CD4-positive, alpha-beta T cell treated with Interleukin-21 for 1 hour (primary cell): Measurements from ENCODE around the gene ARHGAP4.

Source experiments
- DNase-seq: peaks from one replicate; pipeline ENCODE4 v3.0.0-alpha.2; 2020

Gene ARHGAP4

DNA sequence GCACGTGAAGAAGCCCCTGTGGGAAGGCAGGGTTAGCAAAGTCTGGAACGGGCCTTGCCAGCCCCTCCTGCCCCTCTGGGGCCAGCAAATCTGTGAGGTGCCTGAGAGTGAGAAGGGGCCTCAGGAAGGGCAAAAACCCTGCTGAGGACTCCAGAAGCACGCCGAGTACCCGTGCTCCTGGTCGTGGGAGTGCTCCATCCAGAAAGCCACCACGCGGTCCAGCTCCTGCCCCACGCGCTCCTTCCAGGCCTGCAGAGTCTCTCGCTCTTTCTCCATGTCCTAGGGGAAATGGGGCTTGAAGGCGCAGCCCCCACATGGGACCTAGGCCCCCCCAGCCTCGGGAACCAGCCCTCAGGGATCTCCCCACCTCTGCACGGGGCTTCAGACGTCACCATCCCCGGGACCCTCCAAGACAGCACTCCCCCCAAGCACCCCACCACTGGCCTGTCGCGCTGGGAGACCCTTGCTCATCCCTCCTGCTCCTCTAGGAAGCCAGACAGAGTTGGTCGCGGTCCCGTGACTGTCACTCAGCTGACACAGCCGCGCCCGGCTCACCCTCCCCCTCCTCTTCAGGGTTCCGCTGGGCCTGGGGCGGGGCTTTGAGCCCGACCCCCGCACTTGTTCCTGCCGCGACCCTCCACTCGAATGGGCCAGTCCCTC is 18.2 kb upstream of the ARHGAP4 start, which contains the start of gene RENBP:
TSS of gene RENBP (minus strand) at position 504 of the 660 bp plus-strand sequence. CDS start at position 471, 33 bp downstream.
- DNase-seq = peak; percentile 42

- DNase-seq = no peak
Measured at GRCh38 chrX:153941336-153942252, 15.5 kb upstream of the ARHGAP4 start.

DNA sequence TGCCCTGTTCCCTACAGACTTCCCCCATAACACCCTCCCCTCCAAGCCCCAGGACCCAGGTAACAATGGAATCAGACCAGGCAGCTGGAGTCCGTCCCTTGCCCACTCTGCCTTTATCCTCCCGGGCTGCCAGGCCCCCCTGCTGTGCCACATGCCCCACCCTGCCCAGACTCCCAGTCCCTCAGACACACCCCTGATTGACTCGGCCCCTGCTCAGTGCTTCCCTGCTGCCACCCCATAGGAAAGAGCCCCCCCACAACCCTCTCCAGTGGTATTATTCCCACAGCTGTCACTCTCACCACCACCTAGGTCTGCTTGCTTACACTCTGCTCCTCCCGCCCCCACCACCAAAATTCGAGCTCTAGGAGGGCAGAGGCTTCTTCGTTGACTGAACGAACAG is 13.5 kb upstream of the ARHGAP4 start:
- DNase-seq = no peak

DNA sequence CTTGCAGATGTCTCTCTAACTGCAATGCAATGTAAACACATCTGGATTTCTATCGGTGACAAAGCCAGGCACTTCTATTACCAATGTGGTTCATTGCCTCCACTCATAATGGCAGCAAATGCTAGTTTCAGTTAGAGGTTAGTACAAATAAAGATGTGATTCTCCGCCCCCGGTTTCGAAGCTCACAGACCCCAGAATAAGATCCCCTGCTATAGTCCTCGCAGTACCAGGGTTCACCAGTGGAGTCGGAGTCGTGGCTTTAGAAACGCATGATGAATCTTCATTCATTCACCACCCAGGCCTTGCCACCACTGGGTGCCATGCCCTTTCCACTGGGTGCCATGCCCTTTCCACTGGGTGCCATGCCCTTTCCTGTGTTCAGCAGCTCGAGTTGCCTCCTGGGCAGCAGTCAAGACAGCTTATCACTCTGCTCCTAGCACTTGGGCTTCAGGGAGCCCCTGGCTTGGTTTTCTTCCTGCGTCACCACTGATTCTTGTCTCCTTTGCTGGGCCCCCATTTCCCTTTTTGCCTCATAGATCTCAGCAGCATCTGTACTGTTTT is 12.2 kb upstream of the ARHGAP4 start:
- DNase-seq = no peak

- DNase-seq = no peak
Measured at GRCh38 chrX:153937056-153937455, 11.0 kb upstream of the ARHGAP4 start.

GRCh38 chrX:153935326-153935851 is 9.3 kb upstream of the ARHGAP4 start:
- no peak for DNase-seq

GRCh38 chrX:153934762-153935325 is 8.8 kb upstream of the ARHGAP4 start, which contains the start of gene NAA10:
Gene NAA10, minus strand, starts transcription at chrX:153935037. Its CDS starts 133 bp downstream, at chrX:153934904.
- DNase-seq = peak; percentile 74

- DNase-seq = no peak
Measured at GRCh38 chrX:153934148-153934761, 8.2 kb upstream of the ARHGAP4 start.

DNA sequence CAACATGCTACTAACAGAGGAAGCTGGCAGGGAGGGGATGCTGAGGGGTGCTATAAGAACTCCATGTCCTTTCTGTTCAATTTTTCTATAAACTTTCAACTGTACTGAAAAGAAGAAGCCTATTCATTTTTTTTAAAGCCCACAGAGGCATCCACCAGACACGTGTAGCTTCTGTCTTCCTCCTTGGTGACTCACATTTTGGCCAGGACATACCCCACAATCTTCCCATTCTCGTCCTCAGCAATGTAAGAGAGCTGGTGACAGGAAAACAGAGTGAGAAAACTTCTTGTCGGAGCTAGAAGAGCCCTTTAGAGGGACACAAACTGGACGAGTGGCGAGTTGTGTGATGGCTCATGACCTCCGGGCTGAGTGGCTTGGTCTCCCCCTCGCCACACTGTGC is 7.7 kb upstream of the ARHGAP4 start:
- DNase-seq = no peak

- DNase-seq = no peak
Measured at GRCh38 chrX:153932220-153932915, 6.3 kb upstream of the ARHGAP4 start.

DNA sequence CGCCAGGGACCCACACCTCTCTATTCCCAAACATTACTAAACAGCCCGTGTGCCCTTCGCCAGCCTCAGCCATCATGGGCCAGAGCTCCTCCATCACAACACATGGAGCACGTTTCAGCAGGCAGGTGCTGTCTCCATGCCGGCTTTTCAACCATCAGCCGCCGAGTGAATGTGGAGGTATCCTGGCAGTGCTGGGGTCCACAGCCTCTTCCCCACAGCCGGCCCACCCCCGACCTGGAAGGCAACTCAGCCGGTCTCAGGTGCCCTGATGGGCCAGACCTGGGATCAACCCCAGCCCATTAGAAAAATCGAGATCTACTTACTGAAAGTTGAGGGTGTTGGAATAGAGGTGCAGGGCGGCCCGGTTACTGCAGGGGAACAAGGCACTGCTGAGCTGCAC is 5.7 kb upstream of the ARHGAP4 start:
- no peak for DNase-seq

- DNase-seq = no peak
Measured at GRCh38 chrX:153931151-153931550, 5.1 kb upstream of the ARHGAP4 start.

DNA sequence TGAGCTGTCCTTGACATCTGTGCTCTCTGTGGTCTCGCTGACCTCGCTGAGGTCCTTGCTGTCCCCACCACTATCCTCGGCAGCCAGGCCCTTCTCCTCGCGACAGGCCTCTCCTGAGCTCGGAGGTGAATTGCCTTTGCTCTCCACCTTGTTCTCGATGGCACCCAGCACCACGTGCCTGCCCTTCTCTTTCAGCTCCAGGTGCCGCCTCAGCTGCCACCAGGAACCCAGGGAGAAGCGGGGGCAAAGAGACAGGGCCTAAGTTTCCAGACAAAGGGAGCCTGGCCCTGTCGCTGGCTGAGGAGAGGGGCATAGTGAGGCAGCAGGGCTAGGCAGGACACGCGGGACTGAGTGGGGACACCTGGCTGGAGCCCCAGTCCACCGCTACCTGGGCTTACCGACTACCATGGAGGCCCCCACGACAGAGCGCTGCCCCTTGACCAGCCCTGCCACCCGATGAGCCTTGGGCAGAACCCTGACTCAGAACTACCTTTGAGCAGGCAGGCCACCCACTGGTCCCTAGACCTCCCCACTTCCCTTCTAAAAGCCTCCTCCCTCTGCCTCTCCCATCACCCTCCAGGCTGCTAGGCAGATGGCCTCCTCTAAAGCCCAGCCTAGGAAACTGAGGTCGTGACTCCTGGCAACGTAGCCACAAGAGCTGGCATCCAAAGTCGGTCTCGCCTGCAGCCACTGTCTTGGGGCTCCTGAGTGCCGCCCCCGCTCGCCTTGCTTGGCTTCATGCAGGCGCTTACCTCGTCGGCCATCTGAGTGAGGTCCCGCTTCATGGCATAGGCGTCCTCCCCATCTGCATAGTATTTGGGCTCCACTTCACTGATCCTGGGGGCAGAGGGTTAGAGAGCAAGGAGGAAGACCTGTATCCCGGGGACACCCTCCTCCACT is 4.2 kb upstream of the ARHGAP4 start:
- DNase-seq = no peak

- DNase-seq = no peak
Measured at GRCh38 chrX:153929576-153929975, 3.5 kb upstream of the ARHGAP4 start.

- no peak for DNase-seq
Measured at GRCh38 chrX:153928846-153929245, 2.8 kb upstream of the ARHGAP4 start.

DNA sequence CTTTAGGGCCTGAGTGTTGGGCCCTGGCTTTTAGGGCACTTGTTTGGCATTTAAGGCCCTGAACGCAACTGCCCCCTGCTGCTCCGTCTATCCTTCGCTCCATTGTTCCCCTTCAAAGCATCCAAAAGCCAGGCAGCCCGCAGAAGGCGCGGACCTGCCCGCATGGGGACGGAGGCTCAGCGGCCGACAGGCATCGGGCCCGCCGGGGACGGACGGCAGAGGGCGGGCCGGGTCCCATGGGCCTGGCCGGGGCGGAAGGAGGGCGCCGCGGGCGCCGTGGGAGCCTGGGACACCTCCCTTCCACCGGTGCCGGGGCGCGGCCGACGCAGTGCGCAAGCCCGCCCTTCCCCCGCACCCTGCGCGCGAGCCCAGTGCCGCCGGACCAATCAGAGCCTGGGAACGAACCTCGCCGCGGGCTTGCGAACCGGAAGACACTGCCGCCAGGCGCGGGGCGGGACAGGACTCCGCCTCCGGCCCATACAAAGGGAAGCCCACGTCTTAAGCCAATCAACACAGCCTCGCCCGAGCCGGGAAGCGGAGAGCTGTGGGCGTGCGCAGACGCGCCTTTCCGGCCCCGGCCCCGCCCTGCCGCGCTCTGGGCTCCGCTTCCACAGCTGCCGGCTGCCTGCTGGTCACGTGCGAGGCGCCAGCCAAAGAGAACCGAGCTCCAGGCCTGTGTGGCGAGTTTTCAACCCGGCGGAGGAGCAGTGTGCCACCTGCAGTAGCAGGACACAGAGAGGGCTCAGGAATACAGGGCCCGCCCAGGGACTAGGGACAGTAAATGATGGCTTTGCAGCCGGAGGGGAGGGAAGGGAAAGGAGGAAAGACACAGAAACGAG is 2.1 kb upstream of the ARHGAP4 start:
- DNase-seq = peak; percentile 96

GRCh38 chrX:153927672-153927921 is 1.5 kb upstream of the ARHGAP4 start:
- no peak for DNase-seq

DNA sequence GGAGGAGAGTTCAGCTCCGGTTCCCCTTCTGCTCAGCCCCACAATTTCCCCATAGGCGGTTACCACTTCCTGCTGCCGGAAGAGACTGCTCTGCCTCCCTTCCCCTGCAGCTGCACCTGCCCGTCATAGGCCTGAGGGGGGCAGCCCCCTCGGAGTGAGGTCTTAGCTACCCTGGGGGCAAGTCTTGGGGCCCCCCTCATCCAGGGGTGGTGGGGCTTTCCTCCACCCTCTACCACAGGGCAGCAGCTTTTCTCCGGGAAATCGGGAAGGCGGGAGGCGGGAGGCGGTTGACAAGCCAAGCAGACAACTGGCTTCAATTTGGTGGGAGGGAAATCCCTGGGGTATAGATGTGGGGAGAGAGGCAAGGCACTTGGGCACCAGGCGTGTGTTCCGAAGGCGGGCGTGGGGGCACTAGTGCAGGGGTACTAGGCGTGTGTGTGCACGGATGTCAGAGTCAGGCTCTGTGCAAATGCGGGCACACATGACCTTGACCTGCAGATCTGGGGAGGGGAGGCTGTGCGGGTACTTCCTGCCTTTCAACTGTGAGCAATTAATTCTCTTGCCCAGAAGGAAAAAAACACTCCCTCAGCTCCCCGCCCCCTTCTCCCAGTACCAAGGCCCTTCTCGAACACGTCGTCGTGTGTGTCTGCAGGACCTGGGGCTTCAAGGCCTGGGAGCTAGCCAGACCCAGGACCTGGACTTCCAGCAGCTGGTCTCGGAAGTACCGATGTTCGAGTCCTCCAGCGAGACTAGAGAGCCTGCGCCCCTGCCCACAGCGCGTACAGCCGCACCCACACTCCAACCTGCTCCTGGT is 1.0 kb upstream of the ARHGAP4 start:
- peak; percentile 84 for DNase-seq

GRCh38 chrX:153926552-153926857 is 441 bp upstream of the ARHGAP4 start:
- no peak for DNase-seq

DNA sequence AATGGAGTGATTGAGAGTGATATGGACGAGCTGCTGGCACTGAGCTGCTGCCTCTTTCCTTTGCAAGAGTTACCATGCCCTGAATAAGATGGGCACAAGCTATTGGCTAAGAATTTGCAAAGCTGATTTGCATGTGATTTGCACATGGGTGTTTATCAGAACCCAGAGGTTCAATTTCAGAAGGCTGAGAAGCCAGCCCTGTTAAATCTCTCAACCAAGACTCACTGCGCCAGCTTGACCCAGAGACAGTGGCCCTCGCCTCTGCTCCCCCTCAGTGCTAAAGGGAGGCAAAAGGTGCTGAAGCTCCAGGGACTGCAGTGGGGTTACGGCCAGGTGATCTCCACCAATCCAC is 701 bp downstream of the ARHGAP4 start:
- DNase-seq = no peak
